Stimulated activated CD4-positive, alpha-beta T cell treated with anti-CD3 and anti-CD28 coated beads, Interleukin-15, amount 100 ng/mL, for 1 hour (primary cell): ENCODE measurements around the gene GGT1.
A peak's percentile ranks its signal among the peaks of the same experiment; 100 is the strongest.
"Not testable (repeated sequence)": the region's sequence is repeated elsewhere in the genome, so short reads cannot be mapped to it uniquely, and the experiment has no call there.

ENCODE experiments used
- DNase-seq, 2 donors: peaks; one replicate each; pipeline ENCODE4 v3.0.0-alpha.2; 2020; ENCODE audit warnings: low read depth in 1 of 2, low spot score in 1 of 2

The GGT1 gene

DNA sequence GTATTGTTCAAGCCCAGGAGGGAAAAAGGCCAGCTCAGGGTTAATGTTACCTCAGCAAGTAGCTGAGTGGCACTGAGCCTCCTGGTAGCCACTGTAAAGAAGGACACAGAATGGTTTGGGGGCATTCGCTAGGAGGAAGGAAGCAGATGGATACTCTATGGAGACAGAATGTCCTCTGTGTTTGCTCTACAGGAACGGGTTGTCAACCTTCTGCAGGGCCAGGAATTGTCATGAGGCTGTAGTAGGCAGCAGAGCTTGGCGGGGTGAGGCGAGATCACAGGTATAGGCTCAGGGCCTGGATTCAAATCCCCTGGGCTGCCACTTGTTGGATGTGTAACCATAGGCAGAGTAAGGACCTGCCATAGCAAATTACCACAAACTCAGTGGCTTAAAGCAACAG lies 7.1 kb upstream of the GGT1 start:
- DNase-seq: no peak

DNA sequence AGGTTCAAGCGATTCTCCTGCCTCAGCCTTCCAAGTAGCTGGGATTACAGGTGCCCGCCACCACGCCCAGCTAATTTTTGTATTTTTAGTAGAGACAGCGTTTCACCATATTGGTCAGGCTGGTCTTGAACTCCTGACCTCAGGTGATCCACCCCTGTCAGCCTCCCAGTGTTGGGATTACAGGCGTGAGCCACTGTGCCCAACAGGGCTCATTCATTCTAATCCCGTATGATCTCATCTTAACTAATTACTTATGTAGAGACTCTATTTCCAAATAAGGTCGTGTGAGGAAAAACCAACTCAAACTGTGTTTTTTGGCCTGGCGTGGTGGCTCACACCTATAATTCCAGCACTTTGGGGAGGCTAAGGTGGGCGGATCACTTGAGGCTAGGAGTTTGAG lies 5.9 kb upstream of the GGT1 start:
- not testable (repeated sequence) for DNase-seq

DNA sequence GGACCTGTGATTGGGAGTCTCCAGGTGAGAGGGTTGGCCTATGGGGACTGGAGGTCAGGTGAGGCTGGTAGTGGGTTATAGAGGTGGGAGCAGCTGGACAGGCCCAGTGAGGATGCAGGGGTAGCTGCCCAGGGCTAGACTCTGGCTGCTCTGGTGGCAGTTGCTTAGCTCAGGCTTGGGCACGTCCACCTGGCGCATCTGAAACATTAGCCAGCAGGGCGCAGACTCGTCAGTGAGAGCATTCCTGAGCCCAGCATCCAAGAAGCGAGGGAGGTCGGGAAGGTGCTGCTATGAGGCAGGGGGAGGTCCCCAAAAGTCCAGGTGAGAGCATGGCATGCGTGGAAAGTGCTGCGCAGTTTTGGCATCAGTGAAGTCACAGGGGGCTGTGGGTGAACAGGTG lies 3.5 kb upstream of the GGT1 start:
- DNase-seq: no peak

DNA sequence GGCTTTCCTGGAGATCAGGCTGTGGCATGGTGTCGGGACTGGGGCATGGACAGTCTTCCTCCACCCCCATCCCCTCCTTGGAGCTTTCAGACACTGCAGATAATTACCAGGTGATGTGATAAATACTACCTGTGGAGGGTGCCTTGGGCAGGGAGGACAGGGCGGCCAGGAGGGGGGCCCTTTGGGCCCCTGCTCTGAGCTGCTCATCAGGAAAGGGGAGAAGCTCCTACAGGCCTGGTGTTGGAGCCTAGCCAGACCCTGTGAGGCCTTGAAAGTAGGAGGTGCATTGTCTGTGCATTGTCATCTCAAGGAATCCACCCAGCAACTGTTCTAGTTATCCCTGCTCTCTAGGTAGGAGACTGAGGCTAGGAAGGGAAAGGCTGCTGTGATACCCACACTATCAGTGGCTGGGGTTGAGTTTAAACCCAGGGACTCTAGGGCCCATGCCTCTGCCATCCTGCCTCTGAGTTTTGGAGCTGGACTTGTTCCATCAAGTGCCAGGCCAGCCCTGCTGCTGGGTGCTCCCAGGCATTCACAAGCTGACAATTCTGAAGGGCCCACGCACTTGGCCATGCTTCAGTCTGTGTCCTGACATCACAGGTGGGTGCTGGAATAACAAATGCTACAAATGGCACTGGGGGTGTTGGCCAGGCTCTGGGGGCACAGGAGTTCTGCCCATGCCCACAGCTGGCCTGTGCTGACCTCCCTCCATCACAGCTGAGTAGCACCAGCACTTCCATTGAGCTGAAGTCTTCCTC lies 2.9 kb upstream of the GGT1 start:
- not testable (repeated sequence) for DNase-seq

GRCh38 chr22:24601217-24602104 lies 1.5 kb upstream of the GGT1 start:
- DNase-seq: no peak

- not testable (repeated sequence) for DNase-seq
Measured at GRCh38 chr22:24602105-24602749, 766 bp upstream of the GGT1 start.

GRCh38 chr22:24603770-24604629 lies 1.0 kb downstream of the GGT1 start:
- not testable (repeated sequence) for DNase-seq

GRCh38 chr22:24606340-24606739 lies 3.3 kb downstream of the GGT1 start:
- DNase-seq: not testable (repeated sequence)

DNA sequence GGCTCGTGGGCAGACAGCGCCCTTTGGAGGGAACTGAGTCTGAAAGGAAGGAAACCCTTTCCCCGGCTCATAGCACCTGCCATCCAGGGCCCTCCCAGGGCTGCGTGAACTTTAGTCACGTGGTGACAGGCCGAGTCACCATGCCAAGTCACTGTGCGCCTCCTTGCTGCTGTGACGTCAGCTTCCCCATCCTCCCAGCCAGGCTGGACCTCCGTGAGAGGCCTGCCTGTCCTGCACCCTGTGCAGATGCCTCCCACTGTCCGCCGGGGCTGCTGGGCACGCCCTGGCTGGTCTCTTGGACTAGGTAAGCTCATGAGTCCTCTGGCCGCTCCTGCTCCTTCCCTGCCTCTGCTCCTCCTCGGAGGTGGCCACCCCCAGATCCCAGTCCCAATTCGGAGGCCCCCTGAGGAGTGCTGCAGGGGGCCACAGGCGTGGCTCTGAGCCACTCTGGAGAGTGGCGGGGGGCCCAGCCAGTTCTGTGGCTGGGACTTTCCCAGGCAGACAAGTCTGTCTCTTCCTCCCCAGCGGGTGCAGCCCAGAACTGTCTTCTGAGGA lies 4.5 kb downstream of the GGT1 start:
- DNase-seq: peak; percentile 33 to 41

GRCh38 chr22:24608327-24608726 lies 5.3 kb downstream of the GGT1 start:
- DNase-seq: not testable (repeated sequence)

GRCh38 chr22:24609888-24610287 lies 6.9 kb downstream of the GGT1 start:
- DNase-seq: not testable (repeated sequence)

- DNase-seq: not testable (repeated sequence)
Measured at GRCh38 chr22:24614794-24615193, 11.8 kb downstream of the GGT1 start.

DNA sequence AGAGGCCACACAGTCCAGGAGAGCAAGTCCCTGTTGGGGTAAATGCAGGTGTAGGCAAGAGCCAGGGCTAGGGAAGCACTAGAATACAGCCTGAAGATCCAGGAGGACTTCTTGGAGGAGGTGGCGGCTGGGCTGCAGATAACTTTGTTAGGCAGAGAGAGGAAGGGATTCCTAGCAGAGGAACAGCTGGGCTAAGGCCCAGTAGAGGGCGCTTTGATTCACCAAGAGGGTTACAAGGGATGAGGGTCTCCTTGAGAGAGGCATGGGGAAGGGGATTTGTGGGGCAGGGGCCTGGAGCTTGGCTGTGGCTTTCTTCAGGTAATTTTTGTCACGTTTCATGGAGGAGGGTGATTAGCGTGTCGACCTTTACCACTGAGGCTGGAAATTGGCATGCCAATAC lies 18.3 kb downstream of the GGT1 start:
- not testable (repeated sequence) for DNase-seq

DNA sequence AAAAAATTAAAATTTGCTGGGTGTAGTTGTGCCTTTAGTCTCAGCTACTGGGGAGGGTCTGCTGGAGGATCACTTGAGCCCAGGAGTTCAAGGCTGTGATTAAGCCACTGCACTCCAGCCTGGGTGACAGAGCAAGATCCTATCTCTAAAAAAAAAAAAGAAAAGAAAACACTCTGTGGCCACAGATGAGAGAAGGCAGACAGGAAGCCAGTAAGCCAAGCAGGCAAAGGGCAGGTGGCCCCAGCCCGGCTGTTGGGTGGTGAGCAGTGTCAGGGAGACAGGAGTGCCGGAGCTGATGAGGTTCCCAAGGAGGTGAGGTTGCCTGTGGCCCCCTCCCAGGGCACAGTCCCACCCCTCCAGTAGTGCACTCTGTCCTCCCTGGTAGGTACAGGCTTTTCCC lies 19.6 kb downstream of the GGT1 start:
- not testable (repeated sequence) for DNase-seq

GRCh38 chr22:24627911-24628310 lies 24.9 kb downstream of the GGT1 start:
- not testable (repeated sequence) for DNase-seq

GRCh38 chr22:24629069-24629468 lies 26.1 kb downstream of the GGT1 start:
- DNase-seq: not testable (repeated sequence)

DNA sequence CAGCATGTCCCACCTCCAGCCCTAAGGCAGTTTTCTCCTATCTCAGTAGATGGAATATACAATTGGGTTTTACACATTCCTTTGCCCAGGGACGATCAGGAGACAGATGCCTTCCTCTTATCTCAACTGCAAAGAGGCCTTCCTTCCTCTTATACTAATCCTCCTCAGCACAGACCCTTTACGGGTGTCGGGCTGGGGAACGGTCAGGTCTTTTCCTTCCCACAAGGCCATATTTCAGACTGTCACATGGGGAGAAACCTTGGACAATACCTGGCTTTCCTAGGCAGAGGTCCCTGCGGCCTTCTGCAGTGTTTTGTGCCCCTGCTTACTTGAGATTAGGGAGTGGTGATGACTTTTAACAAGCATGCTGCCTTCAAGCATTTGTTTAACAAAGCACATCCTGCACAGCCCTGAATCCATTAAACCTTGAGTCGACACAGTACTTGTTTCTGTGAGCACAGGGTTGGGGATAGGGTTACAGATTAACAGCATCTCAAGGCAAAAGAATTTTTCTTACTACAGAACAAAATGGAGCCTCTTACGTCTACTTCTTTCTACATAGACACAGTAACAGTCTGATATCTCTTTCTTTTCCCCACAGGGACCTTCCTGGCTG lies 27.9 kb downstream of the GGT1 start:
- not testable (repeated sequence) for DNase-seq

GRCh38 chr22:24631430-24632122 lies 28.6 kb downstream of the GGT1 start:
- not testable (repeated sequence) for DNase-seq

GRCh38 chr22:24632642-24633041 lies 29.6 kb downstream of the GGT1 start:
- DNase-seq: not testable (repeated sequence)
